OCI-LY1 (cell line): Measurements from ENCODE around the gene GALNT10.

ENCODE experiments used
- H2AFZ ChIP-seq: fragments of 200-600 bp; sonication (generic), shearing (Covaris generic); 2 replicates; pipeline ENCODE4 v1.6.0; 2014; ENCODE audit warnings: antibody characterized with exemption, mild to moderate bottlenecking, low read length
- H3F3A ChIP-seq: fragments of 200-600 bp; sonication (generic), shearing (Covaris generic); 2 replicates; pipeline ENCODE4 v1.6.0; 2014; ENCODE audit warnings: mild to moderate bottlenecking, antibody characterized with exemption, low read length, moderate library complexity; ENCODE audit not compliant: insufficient read depth
- H3K27ac ChIP-seq: fragments of 200-600 bp; sonication (generic); 2 replicates; pipeline ENCODE4 v1.5.1; 2014; ENCODE audit warnings: low read length, mixed run types, mild to moderate bottlenecking, low read depth; ENCODE audit not compliant: poor library complexity, severe bottlenecking
- H3K27me3 ChIP-seq: fragments of 200-600 bp; sonication (generic); 2 replicates; pipeline ENCODE4 v1.6.0; 2014; ENCODE audit warnings: antibody characterized with exemption, mild to moderate bottlenecking, low read length, moderate library complexity; ENCODE audit not compliant: insufficient read depth
- H3K36me3 ChIP-seq: fragments of 200-600 bp; sonication (generic); 2 replicates; pipeline ENCODE4 v1.6.1; 2014; ENCODE audit warnings: mild to moderate bottlenecking, antibody characterized with exemption, low read length, moderate library complexity, mixed read lengths; ENCODE audit not compliant: insufficient read depth
- H3K4me1 ChIP-seq: fragments of 200-600 bp; sonication (generic); 2 replicates; pipeline ENCODE4 v1.5.1; 2014; ENCODE audit warnings: mild to moderate bottlenecking, low read length, moderate library complexity; ENCODE audit not compliant: insufficient read depth, severe bottlenecking
- H3K4me2 ChIP-seq: fragments of 200-600 bp; sonication (generic), shearing (Covaris generic); 2 replicates; pipeline ENCODE4 v1.6.1; 2014; ENCODE audit warnings: low read length
- H3K4me3 ChIP-seq: fragments of 200-600 bp; sonication (generic); 2 replicates; pipeline ENCODE4 v1.5.1; 2014; ENCODE audit warnings: low read length, low read depth, mild to moderate bottlenecking, mixed read lengths; ENCODE audit not compliant: poor library complexity, severe bottlenecking
- H3K79me2 ChIP-seq: fragments of 200-600 bp; shearing (Covaris generic); 2 replicates; pipeline ENCODE4 v1.6.1; 2016; ENCODE audit warnings: mixed run types, low read length, mixed read lengths; ENCODE audit not compliant: insufficient read depth
- H3K9ac ChIP-seq: fragments of 200-600 bp; sonication (generic), shearing (Covaris generic); 2 replicates; pipeline ENCODE4 v1.6.1; 2014; ENCODE audit warnings: mild to moderate bottlenecking, low read length, mixed read lengths
- H3K9me2 ChIP-seq: fragments of 200-600 bp; sonication (generic), shearing (Covaris generic); 2 replicates; pipeline ENCODE4 v1.6.1; 2014; ENCODE audit warnings: low read depth, mild to moderate bottlenecking, low read length, mixed read lengths
- H3K9me3 ChIP-seq: fragments of 200-600 bp; shearing (Covaris generic); 2 replicates; pipeline ENCODE4 v1.6.1; 2014; ENCODE audit warnings: low read length, mixed read lengths
- H4K20me1 ChIP-seq: fragments of 200-600 bp; sonication (generic), shearing (Covaris generic); 2 replicates; pipeline ENCODE4 v1.6.0; 2016; ENCODE audit warnings: mild to moderate bottlenecking, low read length; ENCODE audit not compliant: insufficient read depth
- EZH2 ChIP-seq: fragments of 200-600 bp; sonication (generic), shearing (Covaris generic); IDR thresholded peaks from 2 replicates; pipeline ENCODE4 v1.8.0; 2017; ENCODE audit warnings: borderline replicate concordance, mixed run types, mild to moderate bottlenecking, antibody characterized with exemption, low read length, moderate library complexity, mixed read lengths
- TF ChIP-seq, protein P1 (sequence below): fragments of 200-600 bp; sonication (generic), shearing (Covaris generic); IDR thresholded peaks from 2 replicates; pipeline ENCODE4 v1.5.1; 2017; ENCODE audit warnings: mild to moderate bottlenecking, antibody characterized with exemption, low read length, moderate library complexity, mixed read lengths

GALNT10 gene

DNA sequence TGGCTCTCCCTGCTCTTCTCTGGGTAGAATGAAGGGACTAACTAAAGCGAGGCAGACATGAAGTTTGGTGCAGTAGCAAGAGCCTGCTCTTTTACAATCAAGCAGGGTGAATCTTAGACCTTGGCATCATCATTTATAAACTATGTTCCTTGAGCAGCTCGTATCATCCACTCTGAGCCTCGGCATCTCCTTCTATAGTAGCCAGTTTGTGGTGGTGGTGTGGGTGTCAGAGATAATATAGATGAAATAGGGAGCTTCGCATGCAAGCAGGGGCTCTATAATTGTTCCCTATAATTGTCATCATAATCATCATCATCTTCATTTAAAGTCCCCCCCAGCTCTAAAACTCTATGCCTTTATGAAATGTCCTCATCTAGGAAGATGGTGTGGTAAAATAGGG lies 182.8 kb downstream of the GALNT10 start:
- H4K20me1 ChIP-seq, result no peaks in the 10 kb centered on the region
- H3K4me3 ChIP-seq, result no peak overlapping the region
- no peaks in the 10 kb centered on the region for H3K9me3 ChIP-seq
- H3K27ac ChIP-seq, result no peak overlapping the region
- no peak overlapping the region for H2AFZ ChIP-seq
- H3K4me2 ChIP-seq, result no peak overlapping the region
- no peaks in the 10 kb centered on the region for H3K27me3 ChIP-seq
- no peaks in the 10 kb centered on the region for H3F3A ChIP-seq
- H3K36me3 ChIP-seq, result no peaks in the 10 kb centered on the region
- no peaks in the 10 kb centered on the region for H3K79me2 ChIP-seq
- TF ChIP-seq, protein P1, sequence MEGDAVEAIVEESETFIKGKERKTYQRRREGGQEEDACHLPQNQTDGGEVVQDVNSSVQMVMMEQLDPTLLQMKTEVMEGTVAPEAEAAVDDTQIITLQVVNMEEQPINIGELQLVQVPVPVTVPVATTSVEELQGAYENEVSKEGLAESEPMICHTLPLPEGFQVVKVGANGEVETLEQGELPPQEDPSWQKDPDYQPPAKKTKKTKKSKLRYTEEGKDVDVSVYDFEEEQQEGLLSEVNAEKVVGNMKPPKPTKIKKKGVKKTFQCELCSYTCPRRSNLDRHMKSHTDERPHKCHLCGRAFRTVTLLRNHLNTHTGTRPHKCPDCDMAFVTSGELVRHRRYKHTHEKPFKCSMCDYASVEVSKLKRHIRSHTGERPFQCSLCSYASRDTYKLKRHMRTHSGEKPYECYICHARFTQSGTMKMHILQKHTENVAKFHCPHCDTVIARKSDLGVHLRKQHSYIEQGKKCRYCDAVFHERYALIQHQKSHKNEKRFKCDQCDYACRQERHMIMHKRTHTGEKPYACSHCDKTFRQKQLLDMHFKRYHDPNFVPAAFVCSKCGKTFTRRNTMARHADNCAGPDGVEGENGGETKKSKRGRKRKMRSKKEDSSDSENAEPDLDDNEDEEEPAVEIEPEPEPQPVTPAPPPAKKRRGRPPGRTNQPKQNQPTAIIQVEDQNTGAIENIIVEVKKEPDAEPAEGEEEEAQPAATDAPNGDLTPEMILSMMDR, result no peak
- TF ChIP-seq EZH2, result no peak
- H3K4me1 ChIP-seq, result no peaks in the 10 kb centered on the region
- no peak overlapping the region for H3K9ac ChIP-seq
- H3K9me2 ChIP-seq, result no peaks in the 10 kb centered on the region

DNA sequence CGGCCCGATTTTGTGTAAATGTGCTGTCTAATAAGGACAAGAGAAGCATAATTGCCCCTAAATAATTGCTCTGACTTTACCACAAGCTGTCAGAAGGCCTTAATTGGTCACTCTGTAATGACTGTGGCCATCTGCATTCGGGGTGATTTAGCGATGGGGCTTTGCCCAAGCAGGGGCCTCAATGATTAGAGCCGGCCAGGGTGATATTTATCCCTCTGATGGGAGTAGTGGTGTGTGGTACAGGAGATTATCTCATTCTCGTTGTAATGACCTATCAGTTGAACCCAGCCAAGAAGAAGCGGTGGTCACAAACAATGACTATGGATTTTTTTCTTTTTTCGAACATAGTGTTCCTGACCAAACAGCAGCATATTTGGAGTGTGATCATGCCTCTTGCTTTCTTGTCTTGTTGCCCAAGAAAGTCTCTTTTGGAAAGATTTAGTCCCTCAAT lies 183.2 kb downstream of the GALNT10 start:
- H3K9ac ChIP-seq, result no peak overlapping the region
- H3K4me1 ChIP-seq, result no peaks in the 10 kb centered on the region
- H3K4me3 ChIP-seq, result no peak overlapping the region
- no peak overlapping the region for H3K27ac ChIP-seq
- TF ChIP-seq, protein P1, result no peak
- TF ChIP-seq EZH2, result no peak
- H3K79me2 ChIP-seq, result no peaks in the 10 kb centered on the region
- H4K20me1 ChIP-seq, result no peaks in the 10 kb centered on the region
- no peak overlapping the region for H3K4me2 ChIP-seq
- no peaks in the 10 kb centered on the region for H3K9me2 ChIP-seq
- no peaks in the 10 kb centered on the region for H3K27me3 ChIP-seq
- H3K9me3 ChIP-seq, result no peaks in the 10 kb centered on the region
- H3F3A ChIP-seq, result no peaks in the 10 kb centered on the region
- no peak overlapping the region for H2AFZ ChIP-seq
- H3K36me3 ChIP-seq, result no peaks in the 10 kb centered on the region

DNA sequence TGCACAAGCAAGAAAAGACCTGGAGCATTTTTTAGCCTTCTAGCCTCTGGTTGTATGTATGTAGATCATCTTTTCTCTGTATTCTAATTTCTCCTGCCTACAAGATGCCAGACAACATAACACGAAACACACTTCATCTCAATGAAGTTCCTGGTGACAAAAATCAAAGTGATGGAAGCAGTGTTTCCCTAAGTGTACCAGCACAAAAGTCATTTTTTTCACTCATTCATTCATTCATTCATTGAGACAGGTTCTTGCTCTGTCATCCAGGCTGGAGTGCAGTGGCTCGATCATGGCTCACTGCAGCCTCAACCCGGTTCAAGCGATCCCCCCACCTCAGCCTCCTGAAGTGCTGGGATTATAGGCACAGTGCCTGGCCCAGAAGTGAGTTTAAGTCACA lies 183.7 kb downstream of the GALNT10 start:
- Histone ChIP-seq H3K4me3 (no peak overlapping the region), H3K27ac (no peak overlapping the region), H3F3A (no peaks in the 10 kb centered on the region), H3K4me2 (no peak overlapping the region), H3K4me1 (no peaks in the 10 kb centered on the region), H3K36me3 (no peaks in the 10 kb centered on the region), H3K9ac (no peak overlapping the region), H4K20me1 (no peaks in the 10 kb centered on the region), H2AFZ (no peak overlapping the region), H3K79me2 (no peaks in the 10 kb centered on the region), H3K9me2 (no peaks in the 10 kb centered on the region), H3K9me3 (no peaks in the 10 kb centered on the region), H3K27me3 (no peaks in the 10 kb centered on the region)
- TF ChIP-seq EZH2, result no peak
- TF ChIP-seq, protein P1, result no peak
